ENCODE results near the gene CD40LG.

- TF ChIP-seq EZH2 (IDR thresholded peaks at IDR 0.05) (no peak), POLR2AphosphoS5 (IDR thresholded peaks at IDR 0.05; ENCODE audit: borderline replicate concordance, low read depth, low read length) (no peak)
Measured at GRCh38 chrX:136608295-136608933, 39.5 kb upstream of the CD40LG start.

Data from SK-N-MC (cell line).